HG03066 (cell line): Measurements from ENCODE around the gene FRMD6.

Experiments used
- ATAC-seq: cut with Tn5 transposase; IDR thresholded peaks from one replicate; pipeline ENCODE4 v1.9.1; 2021; ENCODE audit warnings: low read depth; ENCODE audit not compliant: unreplicated experiment

FRMD6 gene

DNA sequence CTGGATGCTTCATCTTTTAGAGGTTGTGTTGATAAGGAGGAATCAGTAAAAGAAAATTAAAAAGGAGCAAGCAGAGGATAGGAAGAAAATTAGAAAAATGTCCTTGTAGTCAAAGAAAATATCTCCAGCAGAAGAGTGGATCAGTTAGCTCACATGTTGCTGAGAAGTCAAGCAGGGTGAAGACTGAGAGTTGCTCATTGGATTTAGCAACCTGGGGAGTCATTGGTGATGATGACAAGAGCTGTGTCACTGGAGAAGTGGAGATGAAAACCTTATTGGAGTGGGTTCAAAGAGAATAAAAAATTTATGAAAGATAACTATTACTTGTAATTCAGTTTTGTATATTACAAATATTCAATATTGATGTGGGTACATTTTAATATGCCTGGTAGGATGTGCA lies 9.8 kb downstream of the FRMD6 start:
- no peak for ATAC-seq

DNA sequence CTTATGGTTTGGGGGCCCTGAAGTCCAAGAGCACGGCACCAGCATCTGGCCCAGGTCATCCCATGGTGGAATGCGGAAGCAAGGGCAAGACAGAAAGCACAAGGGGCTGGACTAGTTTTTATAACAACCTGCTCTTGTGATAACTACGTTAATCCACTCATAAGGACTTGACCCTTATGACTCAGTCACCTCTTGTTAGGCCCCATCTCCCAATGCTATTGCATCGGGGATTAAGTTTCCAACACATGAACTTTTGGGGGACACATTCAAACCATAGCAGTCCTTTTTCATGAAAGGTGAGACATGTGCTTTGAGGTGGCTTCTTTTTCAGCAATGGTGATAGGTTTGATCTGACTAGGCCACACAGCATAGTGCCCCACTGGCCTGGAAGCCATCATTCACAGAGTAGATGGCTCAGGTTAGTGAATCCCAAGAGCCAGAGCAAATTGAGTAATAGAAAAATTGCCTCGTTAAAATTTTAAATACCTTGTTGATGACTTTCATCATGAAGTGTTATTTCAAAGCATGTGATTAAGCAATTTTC lies 12.1 kb downstream of the FRMD6 start:
- no peak for ATAC-seq

DNA sequence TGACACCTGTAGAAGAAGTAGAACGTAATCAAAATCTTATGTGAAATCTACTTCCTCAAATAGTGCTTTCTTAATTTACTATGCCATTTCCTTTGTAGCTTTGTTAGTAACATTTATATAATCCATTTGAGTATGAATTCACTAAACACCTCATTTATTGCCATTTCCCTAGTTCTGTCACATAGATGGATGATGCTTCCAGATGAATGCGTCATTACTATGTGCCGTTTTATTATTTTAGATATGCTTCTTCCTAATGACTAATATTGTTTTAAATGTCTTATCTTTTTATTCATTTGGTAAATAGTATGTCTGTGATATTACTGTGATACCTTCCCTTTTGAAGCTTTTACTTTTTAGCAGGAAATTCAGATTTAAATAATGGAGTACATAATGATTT lies 14.4 kb downstream of the FRMD6 start:
- no peak for ATAC-seq

DNA sequence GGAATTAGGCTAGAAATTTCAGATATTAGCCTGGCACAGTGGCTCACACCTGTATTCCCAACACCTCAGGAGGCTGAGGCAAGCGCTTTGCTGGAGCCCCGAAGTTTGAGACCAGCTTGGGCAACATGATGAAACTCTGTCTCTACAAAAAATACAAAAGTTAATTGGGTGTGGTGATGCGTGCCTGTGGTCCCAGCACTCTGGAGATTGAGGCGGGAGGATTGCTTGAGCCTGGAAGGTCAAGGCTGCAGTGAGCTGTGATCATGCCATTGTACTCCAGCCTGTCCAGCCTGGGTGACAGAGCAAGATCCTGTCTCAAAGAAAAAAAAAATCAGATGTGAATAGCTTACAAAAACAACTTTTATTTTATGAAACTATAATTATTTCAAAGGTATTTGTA lies 15.1 kb downstream of the FRMD6 start:
- no peak for ATAC-seq

DNA sequence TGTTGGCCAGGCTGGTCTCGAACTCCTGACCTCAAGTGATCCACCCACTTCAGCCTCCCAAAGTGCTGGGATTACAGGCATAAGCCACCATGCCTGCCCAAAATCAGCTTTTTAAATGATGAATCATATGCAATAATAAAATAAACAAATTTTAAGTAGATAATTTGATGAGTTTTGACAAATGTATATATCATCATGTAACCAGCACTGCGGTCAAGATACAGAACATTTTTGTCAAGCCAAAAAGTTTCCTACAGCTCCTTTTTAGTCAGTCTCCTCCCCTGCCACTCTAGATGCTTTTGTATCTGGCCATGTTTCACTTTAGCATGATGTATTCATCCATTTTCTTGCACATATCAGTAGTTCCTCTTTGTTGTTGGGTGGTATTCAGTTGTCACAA lies 17.2 kb downstream of the FRMD6 start:
- ATAC-seq, result no peak

DNA sequence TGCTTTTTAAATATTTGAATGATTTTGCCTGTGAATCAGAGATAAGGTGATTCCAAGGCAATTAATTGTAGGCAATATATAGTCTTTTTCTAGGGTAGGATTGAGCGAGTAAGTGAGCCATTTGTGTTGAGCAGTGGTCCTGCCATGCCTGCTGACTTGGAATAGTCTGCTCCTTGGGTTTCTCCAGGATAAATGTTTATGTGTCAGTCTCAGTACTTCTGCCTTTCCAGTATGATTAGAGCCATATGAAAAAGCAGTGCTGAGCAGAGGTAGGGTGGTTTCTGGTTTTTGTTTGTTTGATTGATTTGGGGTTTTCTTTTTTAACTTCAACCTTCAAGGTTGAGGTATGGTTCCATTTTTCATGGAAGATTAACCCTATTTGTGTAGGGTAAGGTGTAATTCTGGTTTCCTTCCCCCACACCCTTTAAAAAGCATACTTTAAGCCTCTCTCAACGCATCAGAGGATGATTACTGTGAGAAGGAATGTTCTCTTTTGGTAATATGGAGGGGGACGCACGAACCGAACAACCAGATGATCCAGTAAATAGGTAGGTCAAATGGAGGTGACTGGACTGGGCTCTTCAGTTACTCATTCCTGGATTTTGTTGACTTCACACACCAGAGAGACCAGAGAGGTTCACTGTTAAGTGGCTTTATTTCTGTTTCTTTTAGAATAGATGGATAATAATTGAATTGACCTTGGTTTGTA lies 22.7 kb downstream of the FRMD6 start:
- ATAC-seq, result no peak

DNA sequence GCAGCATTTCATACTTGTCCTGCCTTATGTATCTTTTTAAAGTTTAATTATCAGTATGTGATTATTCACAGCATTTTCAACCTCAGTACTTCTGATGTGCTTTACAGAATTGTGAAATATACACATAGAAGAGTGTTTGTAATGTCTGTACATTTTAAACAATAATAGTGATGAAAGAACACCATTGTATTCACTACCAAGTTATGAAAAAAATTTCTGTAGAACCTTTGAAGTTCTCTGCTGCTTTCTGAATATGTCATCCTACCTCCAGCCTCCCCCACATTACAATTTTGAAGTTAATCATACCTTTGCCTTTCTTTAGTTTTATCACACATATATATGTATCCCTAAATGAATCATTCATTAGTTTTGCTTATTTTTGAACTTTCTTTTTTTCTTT lies 24.8 kb downstream of the FRMD6 start:
- no peak for ATAC-seq

DNA sequence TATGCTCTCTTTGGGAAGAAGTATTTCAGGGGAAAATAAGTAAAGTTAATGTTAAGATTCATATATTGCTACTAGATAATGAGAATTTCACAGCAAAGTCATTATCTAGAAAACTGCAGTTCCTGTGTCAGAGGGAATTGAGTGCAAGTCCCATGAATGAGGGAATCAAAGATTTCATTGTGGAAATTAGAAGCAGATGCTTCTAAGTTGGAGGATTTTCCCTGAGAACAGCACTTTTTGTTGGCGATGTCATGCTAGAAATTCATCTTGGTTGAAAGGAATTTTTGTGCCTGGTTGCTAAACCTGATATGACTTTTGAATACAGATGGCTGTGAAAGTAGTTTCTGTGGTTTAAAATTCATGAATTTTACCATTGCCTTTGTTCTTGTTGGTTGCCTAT lies 25.6 kb downstream of the FRMD6 start:
- ATAC-seq, result no peak

GRCh38 chr14:51677738-51678137 lies 26.0 kb downstream of the FRMD6 start:
- ATAC-seq, result no peak

DNA sequence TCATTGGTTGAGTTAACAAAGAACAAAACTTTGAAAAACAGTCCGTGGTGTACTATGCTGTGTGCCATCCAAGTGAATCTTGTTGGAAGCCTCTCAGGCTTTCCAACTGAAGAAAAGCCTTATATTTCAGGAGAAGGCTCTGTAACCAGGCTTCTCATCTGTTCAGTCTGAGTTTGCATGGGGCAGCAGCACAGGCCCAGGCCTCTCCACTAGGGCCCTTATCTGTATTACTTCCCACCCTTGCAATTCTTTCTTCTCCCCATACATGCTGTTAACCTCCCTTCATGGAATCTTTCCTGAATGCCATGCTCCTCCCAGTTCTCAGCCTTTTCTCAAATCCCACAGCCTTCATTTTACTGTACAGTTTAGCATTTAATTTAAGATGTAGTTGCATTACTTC lies 28.3 kb downstream of the FRMD6 start:
- ATAC-seq, result no peak

DNA sequence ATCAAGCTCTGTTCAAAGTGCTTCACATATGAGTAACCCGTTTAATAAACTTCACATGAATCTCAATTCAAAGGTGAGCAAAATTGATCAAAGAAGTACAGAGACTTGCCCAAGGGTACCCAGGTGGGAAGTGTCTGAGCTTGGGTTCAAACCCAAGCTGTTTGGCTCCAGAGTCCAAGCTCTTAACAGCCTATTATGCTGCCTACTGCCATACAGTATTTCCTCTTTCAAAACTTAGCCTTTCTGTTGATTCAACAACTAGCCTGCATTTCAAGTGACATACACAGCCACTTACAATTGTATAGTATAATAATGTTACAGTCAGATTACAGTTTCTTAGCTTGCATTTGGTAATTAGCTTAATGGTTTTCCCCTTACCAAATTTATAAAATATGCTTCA lies 29.7 kb downstream of the FRMD6 start:
- no peak for ATAC-seq

- no peak for ATAC-seq
Observed at GRCh38 chr14:51682411-51682810, 30.7 kb downstream of the FRMD6 start.

- ATAC-seq, result no peak
Observed at GRCh38 chr14:51684760-51685159, 33.0 kb downstream of the FRMD6 start.

- no peak for ATAC-seq
Observed at GRCh38 chr14:51691176-51691575, 39.5 kb downstream of the FRMD6 start.

GRCh38 chr14:51692646-51693045 lies 40.9 kb downstream of the FRMD6 start:
- no peak for ATAC-seq

- no peak for ATAC-seq
Observed at GRCh38 chr14:51697848-51698247, 46.1 kb downstream of the FRMD6 start.

GRCh38 chr14:51701951-51702350 lies 50.2 kb downstream of the FRMD6 start:
- ATAC-seq, result no peak

- ATAC-seq, result no peak
Observed at GRCh38 chr14:51703787-51704186, 52.1 kb downstream of the FRMD6 start.

GRCh38 chr14:51704545-51704944 lies 52.8 kb downstream of the FRMD6 start:
- no peak for ATAC-seq

DNA sequence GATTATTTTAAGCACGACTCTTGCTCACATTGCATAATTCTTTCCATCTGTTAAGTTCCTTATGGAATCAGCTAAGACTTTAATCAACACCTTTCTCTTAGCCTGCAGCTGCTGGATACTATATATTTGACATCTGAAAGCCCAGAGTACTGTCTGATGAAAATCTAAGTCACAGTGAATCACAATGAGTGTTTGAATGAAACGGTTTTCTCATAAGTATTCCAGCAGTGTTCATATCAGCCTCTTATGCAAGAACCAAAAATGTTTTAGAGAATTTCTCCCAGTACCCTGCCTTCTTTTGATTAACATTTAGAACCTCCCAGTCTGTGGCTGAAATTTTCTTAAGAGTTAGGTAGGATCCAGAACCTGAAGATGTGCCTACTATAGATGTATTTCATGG lies 55.6 kb downstream of the FRMD6 start:
- no peak for ATAC-seq

DNA sequence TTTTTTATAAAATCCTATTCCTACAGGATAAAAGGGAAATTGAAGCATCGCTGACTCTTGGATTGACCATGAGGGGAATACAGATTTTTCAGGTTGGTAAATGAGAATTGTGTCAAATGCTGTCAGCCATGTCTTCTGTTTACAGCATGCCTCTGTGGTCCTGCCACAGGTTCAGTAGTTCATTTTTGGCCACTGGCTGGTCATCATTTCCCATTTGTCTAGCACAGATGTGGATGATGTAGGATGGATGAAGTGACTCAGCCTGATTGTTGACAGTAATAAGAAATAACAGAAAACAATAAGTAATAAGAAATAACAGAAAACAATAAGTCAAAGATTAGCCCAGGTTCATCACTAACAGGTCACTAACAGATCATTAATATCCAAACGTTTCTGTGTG lies 59.8 kb downstream of the FRMD6 start:
- no peak for ATAC-seq

- ATAC-seq, result no peak
Observed at GRCh38 chr14:51715250-51715649, 63.5 kb downstream of the FRMD6 start.

GRCh38 chr14:51715742-51716141 lies 64.0 kb downstream of the FRMD6 start:
- ATAC-seq, result no peak
